ENCODE measurements around the gene CKAP5.

Gene CKAP5

DNA sequence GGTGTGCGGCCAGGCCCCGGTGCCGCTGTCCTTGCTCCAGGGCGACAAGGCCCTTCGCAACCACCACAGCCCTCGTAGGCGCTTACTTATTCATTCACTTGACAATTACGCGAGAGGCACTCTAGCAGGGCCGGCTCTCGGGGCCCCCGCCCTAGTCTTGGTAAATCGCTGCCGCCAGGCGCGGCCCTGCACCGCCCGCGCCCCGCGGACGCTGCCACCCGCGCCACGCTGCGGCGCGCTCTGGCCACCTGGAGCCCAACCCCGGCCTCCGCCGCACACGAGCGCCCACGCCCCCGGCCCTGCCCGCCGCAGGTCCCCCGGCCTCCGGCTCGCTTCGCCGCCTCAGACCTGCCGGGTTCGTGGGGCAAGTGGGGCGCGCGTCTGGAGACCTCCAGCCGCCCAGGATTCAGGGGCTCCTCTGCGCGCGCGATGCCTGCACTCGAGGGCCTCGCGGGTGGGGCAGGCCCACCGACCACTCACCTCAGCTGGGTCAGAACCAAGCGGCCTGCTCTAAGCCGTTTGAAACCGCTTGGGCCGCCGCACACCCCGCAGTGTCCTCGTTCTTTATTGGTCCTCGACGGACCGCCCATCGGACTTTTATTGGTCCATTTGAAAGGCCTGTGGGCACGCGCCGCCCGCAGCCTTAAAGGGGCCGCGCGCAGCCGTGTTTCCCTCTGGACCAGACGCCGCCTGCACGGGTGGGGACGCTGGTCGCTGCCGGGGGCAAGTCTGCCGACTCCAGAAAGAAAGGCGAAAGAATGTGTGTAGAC, at the start of gene CKAP5:
Gene CKAP5 (minus strand): TSS at position 541 of the 770 bp plus-strand sequence. CDS start 25,049 bp downstream, outside the sequence.
- DNase-seq: peak; percentile 74

DNA sequence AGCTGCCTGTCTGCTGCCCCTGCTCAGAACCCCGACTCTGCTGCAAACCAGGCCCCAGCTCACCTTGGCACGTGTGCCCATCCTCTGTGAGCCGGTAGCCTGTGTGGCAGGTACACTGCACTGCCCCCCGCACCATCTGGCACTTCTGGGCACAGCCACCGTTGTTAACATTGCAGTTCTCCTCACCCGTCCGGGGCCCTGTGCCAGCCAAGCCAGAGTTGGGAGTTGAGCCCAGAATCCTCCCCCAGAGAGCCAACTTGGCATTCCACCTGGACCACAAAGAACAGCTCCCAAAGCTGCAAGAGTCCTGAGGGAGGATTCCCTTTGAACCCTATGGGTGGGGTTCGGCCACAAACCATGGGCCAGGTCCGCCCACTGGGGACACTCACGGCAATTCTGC, 49.7 kb upstream of the CKAP5 start:
- no peak for DNase-seq

DNA sequence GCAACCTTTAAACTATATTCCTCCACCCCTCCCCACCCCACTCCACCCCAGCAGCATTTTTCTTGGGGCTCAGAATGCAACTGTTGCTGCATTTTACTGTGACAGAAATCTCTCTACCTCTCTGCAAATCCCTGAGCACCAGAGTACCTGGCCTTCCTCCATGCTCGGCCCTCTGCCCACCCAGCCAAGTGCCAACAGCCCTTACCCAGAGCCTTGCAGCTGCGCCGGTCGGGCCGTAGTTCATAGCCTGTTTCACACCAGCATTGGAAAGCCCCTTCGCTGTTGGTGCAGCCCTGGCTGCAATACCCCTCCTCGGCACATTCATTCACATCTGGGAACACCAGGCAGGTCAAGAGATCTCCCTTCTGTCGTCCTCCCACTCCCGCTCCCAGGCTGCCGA, 48.9 kb upstream of the CKAP5 start:
- no peak for DNase-seq

DNA sequence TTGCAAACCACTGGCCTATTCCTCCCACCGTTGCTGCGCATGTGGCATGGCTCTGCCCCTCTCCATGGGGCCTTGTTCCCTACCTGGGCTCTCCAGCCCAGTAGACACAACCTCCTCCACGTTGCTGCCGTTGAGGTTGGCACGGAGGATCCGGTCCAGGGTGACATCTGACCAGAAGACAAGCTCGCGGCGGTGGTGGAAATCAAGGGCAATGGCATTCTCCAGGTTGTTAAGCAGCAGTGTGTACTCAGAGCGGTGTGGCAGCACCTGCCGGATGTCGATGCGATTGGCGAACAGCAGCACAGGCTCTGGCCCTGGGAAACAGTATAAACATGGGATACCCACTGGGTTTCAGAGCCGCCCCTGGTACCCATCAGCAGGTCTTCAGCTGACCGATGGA, 48.4 kb upstream of the CKAP5 start:
- peak; percentile 21 for DNase-seq

DNA sequence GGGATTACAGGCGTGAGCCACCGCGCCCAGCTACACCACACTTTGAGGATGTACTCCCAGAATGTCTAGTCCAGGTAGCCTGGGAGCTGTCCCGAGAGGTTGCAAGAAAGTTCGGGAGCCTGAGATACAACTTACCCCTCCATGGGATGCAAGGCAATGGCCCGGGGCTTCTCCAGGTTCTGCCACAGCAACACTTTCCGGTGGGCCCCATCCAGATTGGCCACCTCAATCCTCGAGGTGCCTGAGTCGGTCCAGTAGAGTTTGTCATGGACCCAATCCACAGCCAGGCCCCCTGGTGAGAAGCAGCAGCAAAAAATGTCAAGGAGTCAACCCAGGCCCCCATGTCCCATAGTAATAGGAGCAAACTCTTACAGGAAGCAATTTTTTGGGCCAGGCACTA, 46.8 kb upstream of the CKAP5 start:
- no peak for DNase-seq

DNA sequence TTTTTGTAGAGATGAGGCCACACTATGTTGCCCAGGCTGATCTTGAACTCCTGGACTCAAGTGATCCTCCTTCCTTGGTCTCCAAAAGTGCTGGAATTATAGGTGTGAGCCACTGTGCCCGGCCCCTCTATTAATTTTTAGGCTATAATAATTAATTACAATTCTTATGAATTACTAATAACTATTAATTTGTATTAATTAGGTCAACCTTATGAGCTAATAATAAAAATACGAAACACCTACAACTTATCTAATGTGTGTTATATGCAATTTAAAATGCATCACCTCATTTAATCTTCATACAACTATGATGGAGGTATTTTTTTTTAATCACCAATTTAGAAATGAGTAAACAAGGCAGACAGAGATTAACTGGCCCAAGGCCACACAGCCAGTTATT, 46.0 kb upstream of the CKAP5 start:
- no peak for DNase-seq

DNA sequence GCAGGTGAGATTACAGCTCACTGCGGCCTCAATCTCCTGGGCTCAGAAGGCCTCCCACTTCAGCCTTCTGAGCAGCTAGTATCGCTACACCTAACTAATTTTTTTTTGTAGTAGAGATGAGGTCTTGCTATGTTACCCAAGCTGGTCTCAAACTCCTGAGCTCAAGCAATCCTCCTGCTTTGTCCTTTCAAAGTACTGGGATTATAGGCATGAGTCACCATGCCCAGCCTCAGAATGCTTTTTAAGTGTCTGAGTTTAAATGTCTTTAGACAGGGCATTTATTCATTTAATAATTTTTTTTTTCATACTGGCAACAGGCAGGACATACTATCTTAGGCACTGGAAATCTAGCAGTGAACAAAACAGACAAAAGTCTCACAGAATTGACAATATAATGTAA, 44.6 kb upstream of the CKAP5 start:
- no peak for DNase-seq

DNA sequence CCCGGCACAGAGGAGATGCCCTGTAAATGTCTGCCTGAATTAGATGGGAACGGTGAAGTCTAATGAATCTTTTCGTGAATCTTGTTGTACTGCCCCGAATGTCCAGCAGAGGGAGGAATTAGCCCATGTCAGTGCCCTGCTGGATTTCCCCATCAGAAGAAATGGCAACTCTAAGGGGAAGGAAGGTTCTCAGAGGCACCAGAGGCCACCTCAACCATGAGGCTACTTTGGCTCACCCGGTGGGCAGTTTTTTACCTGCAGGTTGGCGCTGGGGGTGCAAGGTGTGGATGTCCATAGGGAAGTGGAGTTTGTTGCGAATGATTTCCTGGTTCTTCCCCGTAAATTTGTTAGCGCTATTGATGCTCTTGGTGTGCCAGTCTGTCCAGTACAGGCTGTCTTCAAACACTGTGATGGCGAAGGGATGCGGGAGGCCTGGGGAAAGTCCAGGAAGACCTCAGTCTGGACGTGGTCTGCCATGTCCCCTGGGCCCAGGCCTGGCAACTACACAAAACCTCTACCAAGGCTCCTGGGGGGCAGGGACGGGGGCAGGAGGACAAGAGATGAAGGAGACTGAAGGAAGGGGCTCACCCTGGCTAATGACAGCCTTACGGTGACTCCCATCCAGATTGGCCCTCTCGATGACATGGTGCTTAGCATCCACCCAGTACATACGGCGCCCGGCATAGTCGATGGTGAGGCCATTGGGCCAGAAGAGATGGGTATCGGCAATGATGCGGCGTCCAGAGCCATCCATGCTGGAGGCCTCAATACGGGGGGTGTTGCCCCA, 43.8 kb upstream of the CKAP5 start:
- peak; percentile 45 for DNase-seq

DNA sequence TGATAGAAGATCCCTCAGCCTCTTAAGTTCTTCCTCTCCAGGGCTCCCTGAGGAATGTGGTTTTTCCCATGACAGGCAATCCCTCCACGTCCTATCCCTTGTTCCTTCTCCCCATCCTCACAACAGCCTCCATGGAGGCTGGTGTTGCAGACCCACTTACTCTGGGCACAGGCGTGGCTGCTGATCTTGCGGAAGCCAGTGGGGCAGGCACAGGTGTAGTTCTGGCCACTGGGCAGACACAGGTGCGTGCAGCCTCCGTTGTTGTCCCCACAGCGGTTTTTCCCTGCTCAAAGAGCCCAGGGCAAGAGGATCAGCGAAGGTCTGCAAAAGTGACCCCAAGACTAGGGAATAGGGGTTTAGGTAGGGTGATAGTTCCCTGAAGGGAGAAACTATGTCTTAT, 43.2 kb upstream of the CKAP5 start:
- DNase-seq: no peak

DNA sequence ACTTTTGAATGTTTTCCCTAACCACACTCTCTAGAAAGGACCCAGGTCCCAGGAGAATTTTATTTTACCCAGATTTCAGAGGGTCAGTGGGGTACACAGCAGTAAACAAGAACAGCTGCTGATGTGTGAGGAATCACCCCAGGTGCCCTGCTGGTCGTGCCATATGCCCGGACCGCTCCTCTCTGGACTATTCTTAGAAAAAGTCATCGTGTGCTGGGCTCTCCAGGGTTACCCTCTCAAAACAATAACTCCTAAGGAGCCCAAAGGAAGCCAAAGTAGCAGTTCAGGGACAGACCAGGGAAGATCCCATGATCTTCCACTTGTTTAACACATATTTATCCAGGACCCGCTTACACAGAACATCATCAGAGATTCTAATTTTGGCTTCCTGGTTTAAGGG, 42.6 kb upstream of the CKAP5 start:
- DNase-seq: no peak

DNA sequence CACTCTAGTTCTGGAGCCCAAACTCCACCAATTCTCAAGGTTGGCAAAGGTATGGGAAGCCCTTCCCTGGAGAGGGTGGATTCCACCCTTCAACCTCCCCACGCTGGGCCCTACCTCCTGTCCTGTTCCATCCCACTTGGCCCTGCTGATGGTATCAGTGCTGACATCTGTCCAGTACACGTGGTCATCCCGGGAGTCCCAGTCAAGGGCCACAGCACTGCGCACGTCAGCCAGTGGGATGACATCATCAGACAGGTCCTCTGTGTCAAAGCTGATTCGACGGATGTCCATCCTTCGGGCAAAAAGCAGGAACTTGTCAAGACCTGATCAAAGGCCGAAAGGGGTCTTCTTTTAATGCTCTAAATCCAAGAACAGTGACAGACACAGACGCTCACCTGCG, 40.1 kb upstream of the CKAP5 start:
- no peak for DNase-seq

DNA sequence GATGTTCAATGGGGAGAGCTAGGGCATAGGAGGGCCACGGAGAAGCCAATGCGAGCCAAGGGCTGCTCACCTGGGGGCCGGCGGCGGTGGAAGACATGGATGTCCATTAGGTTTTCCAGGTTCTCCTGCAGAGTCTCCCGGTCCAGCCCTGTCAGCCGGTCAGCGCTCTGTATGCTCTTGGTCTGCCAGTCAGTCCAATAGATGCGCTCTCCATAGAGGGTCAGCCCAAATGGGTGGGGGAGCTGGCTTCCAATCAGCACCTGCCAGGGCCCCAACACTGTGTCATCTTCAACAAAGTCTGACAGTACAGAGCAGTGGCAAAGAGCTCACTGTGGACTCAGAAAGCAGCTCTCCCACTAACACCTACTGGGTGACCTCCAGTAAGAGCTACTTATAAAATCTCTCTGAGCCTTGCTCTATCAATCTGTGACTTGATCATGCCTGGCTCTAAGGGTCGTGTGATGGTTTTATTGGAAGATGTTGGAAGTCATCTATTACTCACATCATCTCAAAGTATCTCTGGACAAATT, 33.0 kb upstream of the CKAP5 start:
- DNase-seq: no peak

DNA sequence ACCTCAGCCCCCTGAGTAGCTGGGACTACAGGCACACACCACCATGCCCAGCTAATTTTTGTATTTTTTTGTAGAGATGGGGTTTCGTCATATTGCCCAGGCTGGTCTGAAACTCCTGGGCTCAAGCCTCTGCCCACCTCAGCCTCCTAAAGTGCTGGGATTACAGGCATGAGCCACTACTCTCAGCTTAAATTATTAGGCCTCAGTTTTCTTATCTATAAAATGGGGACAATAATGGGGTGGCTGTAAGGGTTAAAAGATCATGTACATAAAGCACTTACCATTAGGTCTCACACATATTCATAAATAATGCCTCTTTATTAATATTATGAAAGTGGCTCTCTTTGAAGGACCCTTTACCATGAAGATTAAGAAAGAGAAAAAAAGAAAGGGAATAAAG, 31.5 kb upstream of the CKAP5 start:
- no peak for DNase-seq

DNA sequence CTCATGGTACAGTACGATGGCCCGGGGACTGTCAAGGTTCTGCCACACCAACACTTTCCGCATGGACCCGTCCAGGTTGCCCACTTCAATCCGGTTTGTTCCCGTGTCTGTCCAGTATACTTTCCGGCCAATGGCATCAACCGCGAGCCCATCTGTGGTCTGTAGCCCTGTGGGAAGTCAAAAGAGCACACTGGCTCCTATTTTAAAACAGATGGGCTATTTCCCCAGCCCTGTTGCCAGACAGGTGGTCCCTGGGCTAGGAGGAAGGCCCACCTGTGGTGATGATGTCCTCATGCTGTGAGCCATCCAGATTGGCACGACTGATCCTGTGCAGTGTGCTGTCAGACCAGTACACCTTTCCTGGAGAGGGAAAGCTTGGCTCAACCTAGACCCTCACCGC, 30.4 kb upstream of the CKAP5 start:
- no peak for DNase-seq

DNA sequence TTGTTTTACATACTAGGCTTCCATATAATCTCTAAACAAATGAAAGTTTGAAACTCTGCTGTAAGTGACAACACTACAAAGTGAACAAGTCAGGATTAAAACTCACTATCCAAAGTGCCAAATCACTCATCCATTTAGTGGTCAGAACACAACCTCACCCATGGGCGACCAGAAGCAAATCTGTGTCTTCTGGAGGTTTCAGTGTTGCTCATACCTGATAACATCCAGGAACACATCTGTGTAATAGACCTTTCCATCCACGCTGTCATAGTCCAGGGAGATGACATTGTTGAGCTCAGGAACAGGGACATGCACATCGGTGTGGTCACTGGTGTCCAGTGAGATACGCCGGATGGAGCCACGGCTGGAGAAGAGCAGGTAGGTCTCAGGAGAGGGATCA, 28.5 kb upstream of the CKAP5 start:
- no peak for DNase-seq

DNA sequence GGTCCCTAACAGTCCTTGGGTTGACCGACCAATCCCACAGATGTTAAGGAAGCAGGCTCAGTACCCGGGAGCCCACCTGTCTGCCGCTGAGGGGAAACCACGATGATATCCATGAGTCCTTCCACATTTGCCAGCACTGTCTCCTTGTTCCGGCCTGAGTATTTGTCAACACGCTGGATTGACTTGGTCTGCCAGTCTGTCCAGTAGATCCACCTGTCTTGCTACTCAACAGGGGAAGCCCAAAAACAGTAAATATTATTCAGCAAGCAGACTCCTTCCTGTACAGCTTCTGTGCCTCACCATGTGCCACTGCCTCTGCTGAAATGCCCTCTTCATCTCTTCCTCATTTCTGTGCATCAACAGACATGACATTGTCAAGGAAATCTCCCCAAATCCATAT, 22.8 kb upstream of the CKAP5 start:
- DNase-seq: no peak

DNA sequence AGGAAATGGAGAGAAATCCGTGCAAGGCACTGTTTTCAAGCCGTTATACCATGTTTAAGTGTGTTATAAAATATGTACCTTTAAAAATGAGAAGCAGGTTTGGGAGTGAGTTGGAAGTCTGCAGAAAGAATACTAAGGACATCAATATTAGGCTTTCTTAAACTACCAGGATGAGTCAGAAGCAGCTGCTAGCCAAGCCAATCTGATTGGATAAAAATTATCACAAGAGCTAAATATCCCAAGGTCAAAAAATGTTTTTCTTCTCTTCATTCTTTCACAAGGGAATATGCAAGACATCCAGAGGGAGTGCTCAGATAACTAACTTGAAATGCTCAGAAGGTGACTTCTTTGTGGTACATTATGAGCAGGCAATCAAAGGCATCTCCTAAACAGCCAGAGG, 19.3 kb upstream of the CKAP5 start:
- no peak for DNase-seq

DNA sequence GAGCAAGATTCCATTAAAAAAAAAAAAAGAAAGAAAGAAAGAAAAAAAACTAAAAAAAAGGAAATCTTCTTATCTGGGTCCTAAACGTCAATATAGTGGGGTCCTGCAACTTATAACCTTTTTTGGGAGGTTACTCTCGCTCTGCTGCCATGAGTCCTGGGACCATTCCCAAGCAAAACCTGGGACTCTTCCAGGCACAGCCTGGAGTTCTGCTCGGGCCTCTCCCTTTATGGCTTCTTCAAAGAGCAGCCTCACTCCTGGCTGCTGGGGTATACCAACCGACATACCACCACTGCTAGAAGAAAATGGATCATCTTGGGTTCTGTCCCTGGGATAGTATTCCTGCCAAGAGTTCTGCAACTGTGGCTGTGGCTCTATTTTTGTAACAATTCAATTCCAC, 14.1 kb upstream of the CKAP5 start:
- DNase-seq: no peak

DNA sequence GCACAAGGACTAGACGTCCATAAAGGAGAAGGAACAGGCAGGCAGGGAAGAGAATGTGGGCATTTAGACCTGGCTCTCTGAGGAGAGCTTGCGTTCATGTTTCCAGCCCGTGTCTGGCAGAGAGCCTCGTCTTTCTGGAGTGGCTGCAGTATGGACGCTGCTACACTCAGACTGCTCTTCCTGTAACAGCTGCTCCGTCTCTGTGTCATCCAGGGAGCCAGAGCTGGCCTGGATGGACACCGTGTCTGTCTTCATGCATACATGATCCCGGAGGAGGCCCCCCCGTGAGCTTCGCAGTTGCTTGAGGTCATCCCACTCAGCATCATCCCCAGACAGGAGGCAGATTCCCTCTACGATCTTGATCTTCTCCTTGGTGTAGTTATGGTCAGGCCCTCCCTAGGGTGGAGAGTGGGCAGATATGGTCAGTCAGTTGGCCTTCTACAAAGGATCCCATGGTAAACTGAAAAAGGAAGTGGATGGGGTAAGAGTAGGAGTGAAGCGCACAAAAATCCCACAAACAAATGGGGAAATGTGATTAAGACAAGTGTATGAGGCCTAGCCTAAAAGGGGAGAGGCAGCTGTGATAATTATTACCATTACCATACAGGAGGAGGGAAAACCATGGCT, 13.0 kb upstream of the CKAP5 start:
- no peak for DNase-seq

DNA sequence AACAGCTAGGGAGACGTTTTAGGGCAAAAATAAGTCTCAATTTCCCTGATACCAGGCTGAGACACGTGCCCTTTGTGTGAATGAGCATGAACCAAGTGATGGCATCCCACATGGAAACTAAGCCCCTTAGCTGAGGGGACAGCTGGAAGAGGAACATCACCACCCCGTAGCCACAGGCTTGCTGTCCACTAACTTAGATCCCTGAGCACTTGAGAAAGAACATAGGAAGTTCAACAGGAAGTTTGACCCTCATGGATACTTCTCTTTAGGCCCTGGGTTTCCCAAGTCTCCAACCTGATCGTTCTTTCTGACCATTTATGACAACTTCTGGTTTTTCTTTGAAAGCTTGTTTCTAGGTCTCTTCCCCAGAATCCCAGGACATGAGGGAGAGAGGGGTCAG, 11.6 kb upstream of the CKAP5 start:
- DNase-seq: no peak

DNA sequence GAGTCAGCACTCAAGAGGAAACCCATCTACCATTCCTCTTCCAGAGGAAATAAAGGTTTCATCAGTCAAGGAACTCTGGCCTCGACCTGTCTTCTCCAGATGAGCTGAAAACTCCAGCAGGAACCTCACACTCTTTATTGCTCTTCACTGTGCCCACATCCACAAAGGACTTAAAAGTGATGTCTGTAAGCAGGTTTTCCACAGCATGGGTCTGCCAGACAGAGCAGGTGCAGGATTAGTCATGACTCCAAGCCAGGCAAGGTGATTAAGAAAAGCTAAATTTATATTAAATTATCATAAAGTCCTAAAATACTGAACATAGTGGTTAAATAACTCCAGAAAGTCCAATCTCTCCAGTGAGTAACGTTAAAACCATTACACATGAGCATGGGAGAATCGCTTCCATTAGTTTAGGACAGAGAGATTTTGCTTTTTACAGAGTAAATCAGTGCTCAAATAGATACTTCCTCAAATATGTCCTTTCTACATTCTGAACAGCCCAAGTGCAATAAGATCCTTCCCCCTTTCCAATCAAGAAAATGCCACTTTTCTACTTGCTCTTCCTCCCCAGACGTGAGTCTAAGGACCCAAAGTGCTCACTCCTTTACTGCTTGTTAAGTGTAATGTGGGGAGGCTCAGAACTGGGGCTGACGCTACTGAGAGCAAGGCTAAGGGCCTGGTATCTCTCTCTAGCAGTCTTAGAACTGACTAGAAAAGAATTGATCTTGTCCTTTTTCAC, 10.7 kb upstream of the CKAP5 start:
- no peak for DNase-seq

DNA sequence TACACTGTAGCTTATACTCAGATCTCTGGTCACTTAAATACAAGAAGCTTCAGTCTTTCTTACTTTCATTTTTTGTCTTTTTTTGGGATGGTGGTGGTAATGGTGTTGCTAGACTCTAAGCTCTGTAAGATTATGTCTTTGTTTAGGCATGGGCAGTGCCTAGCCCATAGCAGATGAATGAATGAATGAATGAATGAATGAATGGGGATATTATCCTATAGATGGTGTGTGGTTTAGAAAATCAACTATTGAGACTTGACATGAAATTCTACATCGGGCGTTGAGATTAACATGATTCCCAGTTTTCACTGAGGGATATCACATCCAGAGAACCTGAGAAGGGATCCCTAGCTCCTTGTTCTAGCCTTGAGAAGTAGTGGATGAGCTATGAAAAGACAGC, 9.8 kb upstream of the CKAP5 start:
- no peak for DNase-seq

DNA sequence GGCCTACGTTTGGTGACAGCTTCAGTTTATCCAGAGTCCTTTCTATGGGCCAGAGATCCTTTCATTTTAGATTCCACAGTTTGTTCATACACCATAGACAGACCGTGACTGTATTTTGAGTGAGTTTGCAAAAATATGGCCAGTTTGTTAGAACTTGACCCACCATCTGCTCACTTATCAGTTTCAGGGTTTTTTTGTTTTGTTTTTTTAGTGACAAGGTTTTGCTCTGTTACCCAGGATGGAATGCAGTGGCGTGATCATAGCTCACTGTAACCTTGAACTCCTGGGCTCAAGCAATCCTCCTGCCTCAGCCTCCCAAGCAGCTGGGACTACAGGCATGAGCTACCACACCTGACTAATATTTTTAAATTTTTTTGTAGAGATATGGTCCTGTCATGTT, 9.1 kb upstream of the CKAP5 start:
- DNase-seq: no peak
